Mucosa of descending colon (tissue), 3 donors: ENCODE results near the gene HPS4. TPM values are rescaled to one million over a fixed set of nuclear protein-coding genes. Genes with fewer than 3 reads are reported as not detected.

Experiments
- ATAC-seq: fragments of 200-7000 bp; cut with Tn5 transposase; one replicate; pipeline ENCODE4 v1.9.1; 2020; ENCODE audit warnings: mild to moderate bottlenecking, moderate library complexity
- DNase-seq, 3 donors: peaks; one replicate each; pipeline ENCODE4 v3.0.0-alpha.2; 2020
- H3K36me3 ChIP-seq: fragments of 200-600 bp; one replicate; pipeline ENCODE4 v1.8.0; 2021; ENCODE audit warnings: low read depth, mild to moderate bottlenecking
- H3K4me1 ChIP-seq: fragments of 200-600 bp; one replicate; pipeline ENCODE4 v1.8.0; 2021; ENCODE audit warnings: low read depth, mild to moderate bottlenecking
- H3K4me3 ChIP-seq: fragments of 200-600 bp; one replicate; pipeline ENCODE4 v1.8.0; 2021; ENCODE audit warnings: mild to moderate bottlenecking
- H3K9me3 ChIP-seq: fragments of 200-600 bp; one replicate; pipeline ENCODE4 v1.8.0; 2021; ENCODE audit warnings: mild to moderate bottlenecking
- intact Hi-C, 2 donors: fragments of 100-400 bp; cut with DNase I in 1 of 2; cut with micrococcal nuclease in 1 of 2; formaldehyde crosslinking; loops; one replicate each; pipeline versions ENCODE4 v1.11.0 to v1.11.1; 2022; cut with DNase I, micrococcal nuclease
- total RNA-seq, 3 donors: library from RNA; stranded (reverse); fragmentation: NEBNext Ultra II Directional in 2 of 3; extraction: Animal tissue kit (Norgen Biotek cat#: 25700) in 2 of 3; gene quantifications; one replicate each; pipeline versions ENCODE4 v1.2.1 to v1.2.4, GENCODE V29; 2021 to 2023
- TF ChIP-seq, protein P1 (sequence below): fragments of 200-600 bp; IDR thresholded peaks from one replicate; pipeline ENCODE4 v1.8.0; 2022; ENCODE audit warnings: antibody characterized with exemption, mild to moderate bottlenecking
- donor health status: DM: no; HTN: no; CAD: no; lungs with moderate emphysema.
- donor health status: DM: no; HTN: no; CAD: no.
- donor health status: DM: no; HTN: yes; CAD: no.

The HPS4 gene
- total RNA-seq, 3 donors from 2014 or later = 28.6 to 29.2 (median 28.9) TPM

DNA sequence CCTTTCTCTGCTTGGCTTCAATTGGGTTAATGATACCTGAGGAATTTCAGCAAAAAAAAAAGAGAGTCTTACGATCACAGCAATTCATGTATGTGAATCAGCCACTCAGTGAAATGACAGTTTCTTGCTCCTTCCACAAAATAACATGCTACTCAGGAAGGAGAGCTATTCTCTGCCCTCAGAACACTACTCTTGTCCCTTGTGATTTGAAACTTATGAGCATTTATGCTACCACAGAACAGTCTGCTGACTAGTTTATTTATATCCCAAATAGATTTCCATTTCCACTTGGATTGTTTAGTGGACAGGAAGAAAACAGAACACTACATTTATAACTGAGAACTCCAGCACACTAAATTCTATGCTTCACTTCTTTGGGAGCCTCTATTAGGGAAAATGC is 20.2 kb upstream of the HPS4 start:
- TF ChIP-seq, protein P1, sequence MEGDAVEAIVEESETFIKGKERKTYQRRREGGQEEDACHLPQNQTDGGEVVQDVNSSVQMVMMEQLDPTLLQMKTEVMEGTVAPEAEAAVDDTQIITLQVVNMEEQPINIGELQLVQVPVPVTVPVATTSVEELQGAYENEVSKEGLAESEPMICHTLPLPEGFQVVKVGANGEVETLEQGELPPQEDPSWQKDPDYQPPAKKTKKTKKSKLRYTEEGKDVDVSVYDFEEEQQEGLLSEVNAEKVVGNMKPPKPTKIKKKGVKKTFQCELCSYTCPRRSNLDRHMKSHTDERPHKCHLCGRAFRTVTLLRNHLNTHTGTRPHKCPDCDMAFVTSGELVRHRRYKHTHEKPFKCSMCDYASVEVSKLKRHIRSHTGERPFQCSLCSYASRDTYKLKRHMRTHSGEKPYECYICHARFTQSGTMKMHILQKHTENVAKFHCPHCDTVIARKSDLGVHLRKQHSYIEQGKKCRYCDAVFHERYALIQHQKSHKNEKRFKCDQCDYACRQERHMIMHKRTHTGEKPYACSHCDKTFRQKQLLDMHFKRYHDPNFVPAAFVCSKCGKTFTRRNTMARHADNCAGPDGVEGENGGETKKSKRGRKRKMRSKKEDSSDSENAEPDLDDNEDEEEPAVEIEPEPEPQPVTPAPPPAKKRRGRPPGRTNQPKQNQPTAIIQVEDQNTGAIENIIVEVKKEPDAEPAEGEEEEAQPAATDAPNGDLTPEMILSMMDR = no peak
- Histone ChIP-seq H3K4me3 (no peak overlapping the region), H3K9me3 (no peaks in the 10 kb centered on the region), H3K36me3 (peaks cover 20% of the 10 kb centered on the region), H3K4me1 (no peaks in the 10 kb centered on the region)
- intact Hi-C loops = no loop called here
- ATAC-seq = no peak
- no peak for DNase-seq

DNA sequence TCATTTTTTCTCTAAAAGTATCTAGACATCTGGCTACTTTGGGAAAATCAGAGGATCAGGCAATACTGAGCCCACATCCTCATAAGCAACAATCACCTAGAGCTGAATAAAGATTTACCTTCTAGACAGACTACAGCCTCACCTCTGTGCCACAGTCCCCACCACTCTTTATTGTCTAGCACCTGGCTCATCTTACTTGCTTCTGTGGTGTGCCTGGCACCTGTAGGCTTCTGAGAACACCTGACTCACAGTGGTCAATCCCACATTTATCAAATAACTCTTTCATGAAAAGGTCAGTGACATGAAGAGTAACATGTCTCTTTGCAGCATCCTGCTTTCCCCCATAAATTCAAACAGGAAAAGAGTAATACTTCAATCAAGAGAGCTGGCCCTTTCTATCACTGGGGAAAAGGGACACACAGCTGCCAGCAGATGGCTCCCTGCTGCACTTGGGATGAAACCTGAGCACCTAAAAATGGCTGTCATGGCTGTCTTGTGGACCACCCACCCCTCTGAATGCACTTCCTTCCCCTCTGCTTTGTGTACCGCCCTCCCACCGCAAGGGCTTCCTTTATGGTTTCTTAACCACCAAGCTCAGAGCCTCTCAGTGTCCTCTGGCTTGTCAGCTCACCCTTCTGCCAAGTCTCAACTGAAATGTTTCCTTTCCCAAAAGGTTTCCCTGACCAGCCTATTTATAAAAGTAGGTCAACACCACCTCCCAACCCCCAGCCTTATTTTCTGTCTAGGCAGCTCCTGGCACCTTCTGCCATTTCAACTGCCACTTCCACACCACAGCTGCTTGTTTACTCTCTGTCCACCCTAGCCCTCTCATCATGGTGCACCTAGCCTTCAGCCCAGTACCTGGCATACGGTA is 19.3 kb upstream of the HPS4 start:
- DNase-seq = peak in 2 of 3 donors; percentile 50 to 51
- TF ChIP-seq, protein P1 = no peak
- H3K4me1 ChIP-seq = no peaks in the 10 kb centered on the region
- H3K9me3 ChIP-seq = no peaks in the 10 kb centered on the region
- intact Hi-C loops = no loop called here
- H3K36me3 ChIP-seq = peaks cover 22% of the 10 kb centered on the region
- peak; percentile 75 for ATAC-seq
- H3K4me3 ChIP-seq = no peak overlapping the region

DNA sequence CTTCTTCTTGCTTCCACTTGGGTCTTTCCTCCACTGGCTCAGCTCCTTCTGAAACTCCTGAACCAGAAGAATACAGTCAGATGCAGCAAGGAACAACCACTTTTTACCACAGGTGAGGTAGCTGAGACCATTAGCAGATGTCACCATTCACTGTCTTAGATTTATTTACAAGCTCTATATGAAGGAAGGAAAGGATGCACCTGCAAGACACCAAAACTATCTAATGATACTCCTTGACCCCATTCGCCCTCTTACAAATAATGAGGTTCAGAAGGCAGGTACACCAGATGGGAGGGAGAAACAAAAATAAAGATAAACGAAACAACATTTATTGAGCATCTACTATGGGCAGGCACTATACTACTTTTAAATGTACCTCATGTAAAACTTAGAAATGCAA is 18.4 kb upstream of the HPS4 start:
- ATAC-seq = no peak
- intact Hi-C loops = no loop called here
- TF ChIP-seq, protein P1 = no peak

DNA sequence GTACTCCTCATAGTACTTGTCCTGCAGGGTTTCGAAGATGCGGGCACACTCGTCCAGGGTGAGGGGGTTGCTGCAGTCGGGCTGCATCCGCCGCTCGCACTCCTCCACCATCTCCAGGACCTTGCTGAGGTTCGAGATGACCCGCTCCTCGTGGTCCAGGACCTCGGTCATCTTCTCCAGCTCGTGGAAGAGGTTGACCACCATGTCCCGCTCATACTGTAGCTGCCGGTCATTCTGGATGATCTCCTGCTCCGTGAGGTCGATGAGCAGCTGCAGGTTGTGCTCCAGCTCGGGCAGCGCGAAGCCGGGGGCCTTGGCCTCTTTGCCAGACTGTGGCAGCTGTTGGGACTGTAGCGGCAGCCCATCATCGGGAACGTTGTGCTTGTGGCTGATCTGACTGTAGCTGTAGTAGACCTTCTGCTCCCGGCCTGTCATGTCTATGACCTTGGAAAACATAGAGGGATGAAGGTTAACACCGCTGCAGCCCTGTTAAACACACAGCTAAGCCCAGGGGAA is 15.7 kb upstream of the HPS4 start:
- ATAC-seq (no peak), DNase-seq (no peak)
- H3K4me1 ChIP-seq = no peaks in the 10 kb centered on the region
- intact Hi-C loops = no loop called here
- no peaks in the 10 kb centered on the region for H3K9me3 ChIP-seq
- peaks cover 27% of the 10 kb centered on the region for H3K36me3 ChIP-seq
- TF ChIP-seq, protein P1 = no peak
- H3K4me3 ChIP-seq = no peak overlapping the region

More for the DNA sequence above, 18.4 kb upstream of the HPS4 start:
- H3K4me1 ChIP-seq = no peaks in the 10 kb centered on the region
- H3K36me3 ChIP-seq = peaks cover 20% of the 10 kb centered on the region
- no peaks in the 10 kb centered on the region for H3K9me3 ChIP-seq
- DNase-seq = no peak
- no peak overlapping the region for H3K4me3 ChIP-seq

DNA sequence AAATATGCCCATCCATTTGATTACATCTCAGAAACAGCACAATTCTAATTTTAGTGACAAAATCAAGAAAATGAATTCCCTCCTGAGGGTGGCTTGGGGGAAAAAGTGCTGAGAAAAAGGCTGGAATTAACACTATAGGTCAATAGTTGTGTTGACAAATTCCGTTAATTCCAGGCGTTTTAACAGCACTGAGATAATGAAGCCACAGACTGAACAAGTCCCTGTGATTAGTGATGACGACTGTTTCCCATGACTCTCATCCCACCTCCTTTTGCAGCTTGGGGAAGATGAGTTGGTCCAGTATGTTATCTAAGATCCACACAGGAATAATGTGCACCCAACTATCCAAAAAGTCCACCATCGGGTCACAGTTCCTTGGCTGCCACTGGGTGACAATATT is 12.9 kb upstream of the HPS4 start:
- peaks cover 34% of the 10 kb centered on the region for H3K36me3 ChIP-seq
- no peak for ATAC-seq
- intact Hi-C loops = no loop called here

More for the DNA sequence above, 12.9 kb upstream of the HPS4 start:
- no peaks in the 10 kb centered on the region for H3K4me1 ChIP-seq
- H3K4me3 ChIP-seq = no peak overlapping the region
- DNase-seq = no peak
- TF ChIP-seq, protein P1 = no peak
- H3K9me3 ChIP-seq = no peaks in the 10 kb centered on the region
